ENCODE measurements around the gene EIF3J. TPM values are rescaled to one million over a fixed set of nuclear protein-coding genes. Genes with fewer than 3 reads are reported as not detected.

The EIF3J gene
- total RNA-seq, 4 donors from 2014 or later = 10.5 to 68.1 (median 45.4) TPM

- Histone ChIP-seq H3K4me3 (no peak overlapping the region), H3K27ac (no peak overlapping the region), H3K9me3 (no peaks in the 10 kb centered on the region), H3K36me3 (peaks cover 0 to 2% of the 10 kb centered on the region in 2 donors), H3K4me1 (no peaks in the 10 kb centered on the region), H3K27me3 (no peaks in the 10 kb centered on the region)
- DNase-seq = no peak
- intact Hi-C loops (cut with DNase I; ENCODE audit: low total_unique reads) = no loop called here
- no peak for TF ChIP-seq POLR2A (IDR thresholded peaks at IDR 0.05)
- no peak for TF ChIP-seq CTCF (IDR thresholded peaks at IDR 0.05)
Observed at GRCh38 chr15:44598892-44599291, 61.9 kb downstream of the EIF3J start.

- no peaks in the 10 kb centered on the region for H3K4me1 ChIP-seq
- no peak for DNase-seq
- no peaks in the 10 kb centered on the region for H3K9me3 ChIP-seq
- no peak overlapping the region for H3K4me3 ChIP-seq
- TF ChIP-seq POLR2A (IDR thresholded peaks at IDR 0.05) (no peak), CTCF (IDR thresholded peaks at IDR 0.05) (no peak)
- intact Hi-C loops (cut with DNase I; ENCODE audit: low total_unique reads) = no loop called here
- no peaks in the 10 kb centered on the region for H3K27me3 ChIP-seq
- no peak overlapping the region for H3K27ac ChIP-seq
- peaks cover 0 to 2% of the 10 kb centered on the region in 2 donors for H3K36me3 ChIP-seq
Observed at GRCh38 chr15:44603126-44603525, 66.2 kb downstream of the EIF3J start.

- Histone ChIP-seq H3K27me3 (no peaks in the 10 kb centered on the region), H3K36me3 (no peaks in the 10 kb centered on the region)
- TF ChIP-seq POLR2A (IDR thresholded peaks at IDR 0.05) (no peak), CTCF (IDR thresholded peaks at IDR 0.05) (no peak)
Observed at GRCh38 chr15:44606740-44607139, 69.8 kb downstream of the EIF3J start.

More at GRCh38 chr15:44606740-44607139, 69.8 kb downstream of the EIF3J start:
- H3K9me3 ChIP-seq = no peaks in the 10 kb centered on the region
- H3K4me3 ChIP-seq = no peak overlapping the region
- no peaks in the 10 kb centered on the region for H3K4me1 ChIP-seq
- intact Hi-C loops (cut with DNase I; ENCODE audit: low total_unique reads) = no loop called here
- DNase-seq = no peak
- H3K27ac ChIP-seq = no peak overlapping the region

Other genes with a start within 250 kb of the EIF3J start
- 100 to 1,000 TPM in 3 of 4 donors, 10 to 100 TPM in 1; 76.5 to 226 (median 159) TPM for gene GOLM2, start 248.4 kb upstream of the EIF3J start, total RNA-seq
- 100 to 1,000 TPM in 1 of 4 donors, 10 to 100 TPM in 3; 29.7 to 195 (median 63.9) TPM for gene CTDSPL2, start 109.5 kb upstream of the EIF3J start, total RNA-seq
- 10 to 100 TPM; 34.1 to 88.0 (median 80.6) TPM for gene SPG11, start 126.5 kb downstream of the EIF3J start, total RNA-seq
- 1 to 10 TPM in 2 of 4 donors, under 1 TPM in 1, not detected in 1; 0.28 to 2.0 (median 2.0) TPM for gene PATL2, start 174.2 kb downstream of the EIF3J start, total RNA-seq
- gene B2M, start 174.4 kb downstream of the EIF3J start, total RNA-seq = 1,000 to 10,000 TPM; 1,923 to 3,458 (median 2,385) TPM
- 10 to 100 TPM in 3 of 4 donors, 1 to 10 TPM in 1; 6.1 to 16.2 (median 15.4) TPM for gene TRIM69, start 199.4 kb downstream of the EIF3J start, total RNA-seq